Fibroblast of the aortic adventitia (primary cell): ENCODE data around the gene MTURN. TPM values are rescaled to one million over a fixed set of nuclear protein-coding genes. Genes with fewer than 3 reads are reported as not detected.

Experiments used
- DNase-seq: peaks from one replicate; pipeline ENCODE4 v3.0.0-alpha.2; 2010; ENCODE audit warnings: low read depth
- H3K4me3 ChIP-seq: 2 replicates; pipeline ENCODE4 v1.5.1; 2011; ENCODE audit warnings: low read depth, mild to moderate bottlenecking, control low read depth, low read length, moderate library complexity
- CTCF ChIP-seq: IDR thresholded peaks from 2 replicates; pipeline ENCODE4 v1.5.1; 2011; ENCODE audit warnings: mild to moderate bottlenecking, low read length, control low read depth, inconsistent platforms; ENCODE audit not compliant: insufficient read depth
- total RNA-seq: library from RNA; depleted of rRNA; stranded (reverse); fragments of >200 nt; gene quantifications from 2 replicates; pipeline ENCODE4 v1.2.3, GENCODE V29; 2012; ENCODE audit warnings: low replicate concordance

MTURN gene
- total RNA-seq, 1 donor, result 29.8 TPM

GRCh38 chr7:30114536-30115238, 20.1 kb upstream of the MTURN start:
- DNase-seq, result no peak
- no peak overlapping the region for H3K4me3 ChIP-seq
- no peak for TF ChIP-seq CTCF

- no peak for DNase-seq
- no peak for TF ChIP-seq CTCF
- H3K4me3 ChIP-seq, result no peak overlapping the region
These were observed 19.0 kb upstream of the MTURN start for GRCh38 chr7:30115709-30116297.

- TF ChIP-seq CTCF, result no peak
- H3K4me3 ChIP-seq, result no peak overlapping the region
- DNase-seq, result peak; percentile 72
These were observed 18.0 kb upstream of the MTURN start for GRCh38 chr7:30116771-30117170.

- TF ChIP-seq CTCF, result no peak
- DNase-seq, result no peak
- no peak overlapping the region for H3K4me3 ChIP-seq
These were observed 16.9 kb upstream of the MTURN start for GRCh38 chr7:30117896-30118295.

GRCh38 chr7:30119890-30120577, 14.8 kb upstream of the MTURN start:
- H3K4me3 ChIP-seq, result no peak overlapping the region
- no peak for TF ChIP-seq CTCF
- no peak for DNase-seq

- DNase-seq, result no peak
- peak overlapping the region; percentile 71 for H3K4me3 ChIP-seq
- TF ChIP-seq CTCF, result no peak
These were observed 813 bp upstream of the MTURN start for GRCh38 chr7:30133736-30134610.
